Measurements from ENCODE around the gene PIGR. TPM values are rescaled to one million over a fixed set of nuclear protein-coding genes. Genes with fewer than 3 reads are reported as not detected.

Gene PIGR
- total and polyA plus RNA-seq, 9 of the 15 experiments (the other 6 are each of a cell fraction or from before 2014, with no cell fraction given) = 0.01 to 1.5 (median 0.03) TPM; not detected in 4

- TF ChIP-seq RB1 (IDR thresholded peaks at IDR 0.05; ENCODE audit: low read depth) (peak; percentile 58; the same call in 1 of the 2 replicates), USF2 (CRISPR knock-in tag; IDR thresholded peaks at IDR 0.05) (no peak), SMC3 (conservative IDR thresholded peaks at IDR 0.05; ENCODE audit: insufficient read depth, low read depth, low read length) (peak; percentile 93), MNT (conservative IDR thresholded peaks at IDR 0.05) (0 out of 4 replicates have a peak, but pooled peaks of 1 of the 2 experiments have one; percentile 17), RCOR1 (IDR thresholded peaks at IDR 0.05; ENCODE audit: borderline replicate concordance in 1 of 2, low read depth in 2 of 2, low read length in 2 of 2) (0 out of 4 replicates have a peak, but pooled peaks of 1 of the 2 experiments have one; percentile 23)
These were observed 33.7 kb downstream of the PIGR start (continued) for GRCh38 chr1:206912445-206913095.
